Measurements from ENCODE around the gene DPEP3.

DPEP3 gene

GRCh38 chr16:67953641-67954375 lies 26.5 kb downstream of the DPEP3 start:
- H3K4me1 ChIP-seq (ENCODE audit: control insufficient read depth, insufficient read depth, low read length, unreplicated experiment): peaks cover 2% of the 10 kb centered on the region
- no peak overlapping the region for H3K4me3 ChIP-seq (ENCODE audit: low read depth, low read length)
- H3K79me2 ChIP-seq (ENCODE audit: control insufficient read depth, insufficient read depth, low read length, unreplicated experiment): peaks cover 11% of the 10 kb centered on the region
- no peaks in the 10 kb centered on the region for H3K27me3 ChIP-seq (ENCODE audit: insufficient read depth, low read length)
- no peak overlapping the region for H2AFZ ChIP-seq (ENCODE audit: low read length, unreplicated experiment)
- peaks cover 23% of the 10 kb centered on the region; the same call in 1 of the 2 replicates for H3K36me3 ChIP-seq (ENCODE audit: insufficient read depth, low read length)
- H3K27ac ChIP-seq (ENCODE audit: low read depth, low read length): no peak overlapping the region

- no peaks in the 10 kb centered on the region for H3K4me1 ChIP-seq (ENCODE audit: control insufficient read depth, insufficient read depth, low read length, unreplicated experiment)
- no peaks in the 10 kb centered on the region for H3K27me3 ChIP-seq (ENCODE audit: insufficient read depth, low read length)
- H3K79me2 ChIP-seq (ENCODE audit: control insufficient read depth, insufficient read depth, low read length, unreplicated experiment): peaks cover 2% of the 10 kb centered on the region
- H3K4me3 ChIP-seq (ENCODE audit: low read depth, low read length): no peak overlapping the region
- H2AFZ ChIP-seq (ENCODE audit: low read length, unreplicated experiment): no peak overlapping the region
- H3K36me3 ChIP-seq (ENCODE audit: insufficient read depth, low read length): peaks cover 30% of the 10 kb centered on the region; the same call in 1 of the 2 replicates
- no peak overlapping the region for H3K27ac ChIP-seq (ENCODE audit: low read depth, low read length)
Observed at GRCh38 chr16:67951485-67951884, 28.8 kb downstream of the DPEP3 start.

GRCh38 chr16:67950335-67950843 lies 29.9 kb downstream of the DPEP3 start:
- H3K36me3 ChIP-seq (ENCODE audit: insufficient read depth, low read length): peaks cover 38% of the 10 kb centered on the region; the same call in 1 of the 2 replicates
- peaks cover 2% of the 10 kb centered on the region for H3K79me2 ChIP-seq (ENCODE audit: control insufficient read depth, insufficient read depth, low read length, unreplicated experiment)
- H2AFZ ChIP-seq (ENCODE audit: low read length, unreplicated experiment): no peak overlapping the region
- no peaks in the 10 kb centered on the region for H3K4me1 ChIP-seq (ENCODE audit: control insufficient read depth, insufficient read depth, low read length, unreplicated experiment)
- H3K27me3 ChIP-seq (ENCODE audit: insufficient read depth, low read length): no peaks in the 10 kb centered on the region
- no peak overlapping the region for H3K27ac ChIP-seq (ENCODE audit: low read depth, low read length)
- no peak overlapping the region for H3K4me3 ChIP-seq (ENCODE audit: low read depth, low read length)

GRCh38 chr16:67949645-67950044 lies 30.7 kb downstream of the DPEP3 start:
- H2AFZ ChIP-seq (ENCODE audit: low read length, unreplicated experiment): no peak overlapping the region
- peaks cover 32% of the 10 kb centered on the region; the same call in 1 of the 2 replicates for H3K36me3 ChIP-seq (ENCODE audit: insufficient read depth, low read length)
- H3K4me1 ChIP-seq (ENCODE audit: control insufficient read depth, insufficient read depth, low read length, unreplicated experiment): no peaks in the 10 kb centered on the region
- peaks cover 2% of the 10 kb centered on the region for H3K79me2 ChIP-seq (ENCODE audit: control insufficient read depth, insufficient read depth, low read length, unreplicated experiment)
- H3K27ac ChIP-seq (ENCODE audit: low read depth, low read length): no peak overlapping the region
- H3K27me3 ChIP-seq (ENCODE audit: insufficient read depth, low read length): no peaks in the 10 kb centered on the region
- H3K4me3 ChIP-seq (ENCODE audit: low read depth, low read length): no peak overlapping the region

- Histone ChIP-seq H3K4me3 (ENCODE audit: low read depth, low read length) (no peak overlapping the region), H3K27ac (ENCODE audit: low read depth, low read length) (no peak overlapping the region), H3K27me3 (ENCODE audit: insufficient read depth, low read length) (no peaks in the 10 kb centered on the region), H3K36me3 (ENCODE audit: insufficient read depth, low read length) (peaks cover 25% of the 10 kb centered on the region; the same call in 1 of the 2 replicates), H3K79me2 (ENCODE audit: control insufficient read depth, insufficient read depth, low read length, unreplicated experiment) (peaks cover 2% of the 10 kb centered on the region), H3K4me1 (ENCODE audit: control insufficient read depth, insufficient read depth, low read length, unreplicated experiment) (no peaks in the 10 kb centered on the region), H2AFZ (ENCODE audit: low read length, unreplicated experiment) (no peak overlapping the region)
Observed at GRCh38 chr16:67948015-67948414, 32.3 kb downstream of the DPEP3 start.

GRCh38 chr16:67946966-67947558 lies 33.2 kb downstream of the DPEP3 start:
- peaks cover 25% of the 10 kb centered on the region; the same call in 1 of the 2 replicates for H3K36me3 ChIP-seq (ENCODE audit: insufficient read depth, low read length)
- peaks cover 2% of the 10 kb centered on the region for H3K79me2 ChIP-seq (ENCODE audit: control insufficient read depth, insufficient read depth, low read length, unreplicated experiment)
- no peaks in the 10 kb centered on the region for H3K4me1 ChIP-seq (ENCODE audit: control insufficient read depth, insufficient read depth, low read length, unreplicated experiment)
- no peaks in the 10 kb centered on the region for H3K27me3 ChIP-seq (ENCODE audit: insufficient read depth, low read length)
- H3K4me3 ChIP-seq (ENCODE audit: low read depth, low read length): no peak overlapping the region
- no peak overlapping the region for H3K27ac ChIP-seq (ENCODE audit: low read depth, low read length)
- no peak overlapping the region for H2AFZ ChIP-seq (ENCODE audit: low read length, unreplicated experiment)

GRCh38 chr16:67946128-67946569 lies 34.1 kb downstream of the DPEP3 start:
- no peaks in the 10 kb centered on the region for H3K4me1 ChIP-seq (ENCODE audit: control insufficient read depth, insufficient read depth, low read length, unreplicated experiment)
- no peak overlapping the region for H3K27ac ChIP-seq (ENCODE audit: low read depth, low read length)
- no peaks in the 10 kb centered on the region for H3K27me3 ChIP-seq (ENCODE audit: insufficient read depth, low read length)
- H3K79me2 ChIP-seq (ENCODE audit: control insufficient read depth, insufficient read depth, low read length, unreplicated experiment): peaks cover 2% of the 10 kb centered on the region
- H2AFZ ChIP-seq (ENCODE audit: low read length, unreplicated experiment): no peak overlapping the region
- peaks cover 25% of the 10 kb centered on the region; the same call in 1 of the 2 replicates for H3K36me3 ChIP-seq (ENCODE audit: insufficient read depth, low read length)
- H3K4me3 ChIP-seq (ENCODE audit: low read depth, low read length): no peak overlapping the region

- no peak overlapping the region for H3K27ac ChIP-seq (ENCODE audit: low read depth, low read length)
- no peak overlapping the region for H2AFZ ChIP-seq (ENCODE audit: low read length, unreplicated experiment)
- peaks cover 25% of the 10 kb centered on the region; the same call in 1 of the 2 replicates for H3K36me3 ChIP-seq (ENCODE audit: insufficient read depth, low read length)
- H3K79me2 ChIP-seq (ENCODE audit: control insufficient read depth, insufficient read depth, low read length, unreplicated experiment): peaks cover 2% of the 10 kb centered on the region
- H3K4me1 ChIP-seq (ENCODE audit: control insufficient read depth, insufficient read depth, low read length, unreplicated experiment): no peaks in the 10 kb centered on the region
- no peak overlapping the region for H3K4me3 ChIP-seq (ENCODE audit: low read depth, low read length)
- no peaks in the 10 kb centered on the region for H3K27me3 ChIP-seq (ENCODE audit: insufficient read depth, low read length)
Observed at GRCh38 chr16:67945392-67945933, 34.8 kb downstream of the DPEP3 start.

- H3K36me3 ChIP-seq (ENCODE audit: insufficient read depth, low read length): peaks cover 26% of the 10 kb centered on the region; the same call in 1 of the 2 replicates
Observed at GRCh38 chr16:67944690-67945391, 35.5 kb downstream of the DPEP3 start.

More at GRCh38 chr16:67944690-67945391, 35.5 kb downstream of the DPEP3 start:
- H3K79me2 ChIP-seq (ENCODE audit: control insufficient read depth, insufficient read depth, low read length, unreplicated experiment): peaks cover 6% of the 10 kb centered on the region
- H3K4me1 ChIP-seq (ENCODE audit: control insufficient read depth, insufficient read depth, low read length, unreplicated experiment): no peaks in the 10 kb centered on the region
- no peak overlapping the region for H3K4me3 ChIP-seq (ENCODE audit: low read depth, low read length)
- no peaks in the 10 kb centered on the region for H3K27me3 ChIP-seq (ENCODE audit: insufficient read depth, low read length)
- H2AFZ ChIP-seq (ENCODE audit: low read length, unreplicated experiment): no peak overlapping the region
- no peak overlapping the region for H3K27ac ChIP-seq (ENCODE audit: low read depth, low read length)

All from ACC112 (cell line).